Heart right ventricle (tissue), 16 donors: ENCODE measurements around the gene SPEG. TPM values are rescaled to one million over a fixed set of nuclear protein-coding genes. Genes with fewer than 3 reads are reported as not detected.

Experiments used
- ATAC-seq, 8 donors: fragments of 200-7000 bp; cut with Tn5 transposase; one replicate each; pipeline ENCODE4 v1.9.1; 2020; ENCODE audit warnings: mild to moderate bottlenecking in 8 of 8, moderate library complexity in 8 of 8, moderate number of reproducible peaks in 1 of 8
- DNase-seq, 2 donors: peaks; one replicate each; pipeline ENCODE4 v3.0.0-alpha.2; 2020
- H3K27ac ChIP-seq, 10 donors: fragments of 200-600 bp; sonication (generic) in 2 of 10; one replicate each; pipeline versions ENCODE4 v1.5.0 to v1.8.0; 2020 to 2022; ENCODE audit warnings: mild to moderate bottlenecking in 3 of 10
- H3K27me3 ChIP-seq, 7 donors: fragments of 200-600 bp; one replicate each; pipeline ENCODE4 v1.8.0; 2021 to 2022; ENCODE audit warnings: mild to moderate bottlenecking in 2 of 7
- H3K36me3 ChIP-seq, 9 donors: fragments of 200-600 bp; sonication (generic) in 1 of 9; one replicate each; pipeline versions ENCODE4 v1.5.0 to v1.8.0; 2020 to 2022; ENCODE audit warnings: mild to moderate bottlenecking in 2 of 9
- H3K4me1 ChIP-seq, 9 donors: fragments of 200-600 bp; sonication (generic) in 1 of 9; one replicate each; pipeline versions ENCODE4 v1.5.0 to v1.8.0; 2020 to 2022; ENCODE audit warnings: mild to moderate bottlenecking in 4 of 9
- H3K4me3 ChIP-seq, 10 donors: fragments of 200-600 bp; sonication (generic) in 2 of 10; one replicate each; pipeline versions ENCODE4 v1.5.0 to v1.8.0; 2020 to 2022; ENCODE audit warnings: mild to moderate bottlenecking in 7 of 10, moderate library complexity in 2 of 10
- H3K9me3 ChIP-seq, 11 donors: fragments of 200-600 bp in 10 of 11; sonication (generic) in 2 of 11; one replicate each; pipeline versions ENCODE4 v1.5.0 to v1.8.0; 2013 to 2022; ENCODE audit warnings: mild to moderate bottlenecking in 2 of 11, control low read depth in 1 of 11, moderate library complexity in 1 of 11
- CTCF ChIP-seq, 9 donors: fragments of 200-600 bp; sonication (generic) in 2 of 9; IDR thresholded peaks; one replicate each; pipeline versions ENCODE4 v1.5.0 to v1.8.0; 2021 to 2022; ENCODE audit warnings: antibody characterized with exemption in 9 of 9, mild to moderate bottlenecking in 5 of 9, moderate library complexity in 1 of 9
- WGBS, 2 donors: extraction: QIAGEN DNeasy Blood & Tissue Kit; methylation state at CpG; one replicate each; pipeline ENCODE4 v1.1.7; 2013; ENCODE audit warnings: inconsistent platforms in 1 of 2; 5-methylcytosine and 5-hydroxymethylcytosine counted together
- intact Hi-C, 10 donors: fragments of 100-400 bp; cut with DNase I; formaldehyde crosslinking; loops; one replicate each; pipeline versions ENCODE4 v1.11.1 to v1.14.2; 2022
- polyA plus RNA-seq, 2 donors: library from polyadenylated mRNA; stranded (reverse); fragments of 200-250 nt; gene quantifications; one replicate each; pipeline ENCODE4 v1.2.3, GENCODE V29; 2013
- total RNA-seq, 10 donors: library from RNA; stranded (reverse); fragmentation: NEBNext Ultra II Directional in 3 of 10; extraction: Animal tissue kit (Norgen Biotek cat#: 25700) in 3 of 10; gene quantifications; one replicate each; pipeline versions ENCODE4 v1.2.1 to v1.2.4, GENCODE V29; 2021 to 2023
- donor health status: Arrhythmogenic right ventricular cardiomyopathy.
- donor health status: ischemic (EF 13 %, LVEDD 7.1; RV severe dilation, severe dysfunction).
- donor health status: healthy with polysubstance abuse.
- donor health status: DM: no; HTN: yes; CAD: no.
- donor health status: DM: no; HTN: no; CAD: no.
- donor health status: ischemic (EF 25% LVEDD 6.9; RV normal size, moderate dysfunction).
- donor health status: ischemic (EF 25% LVEDD 5.7; RV mildly dilated, moderate dysfunction).
- donor health status: healthy.
- donor health status: DM: yes; HTN: yes; CAD: no.
- donor health status: Ischemic cardiomyopathy.
- donor health status: ischemic (EF 35%, LVEDD 5.7; RV mildly dilated, moderate dysfunction).
- donor health status: nonischemic (EF 11% LVEDD 7.7; RV severe dilation, severe dysfunction).
- donor health status: DM: yes; HTN: yes; CAD: no.
- donor health status: PGD.
- donor health status: ischemic (EF 29% LVEDD 5.4; RV normal size, mild dysfunction).
- donor health status: nonischemic (EF 23%, LVEDD 6.1; RV moderate dilation, normal function).

SPEG gene
- total and polyA plus RNA-seq, 12 donors: 62.9 to 151 (median 120) TPM

GRCh38 chr2:219471476-219472371 lies 37.1 kb downstream of the SPEG start:
- DNase-seq (no peak), ATAC-seq (no peak)
- peaks cover 0 to 35% (median 0%) of the 10 kb centered on the region in 9 donors for H3K36me3 ChIP-seq
- intact Hi-C loops: no loop called here
- H3K27ac ChIP-seq: peak overlapping the region in 4 of 10 donors; percentile 50 to 78 (median 60)
- no peaks in the 10 kb centered on the region for H3K27me3 ChIP-seq
- TF ChIP-seq CTCF (IDR thresholded peaks at IDR 0.05): no peak
- H3K9me3 ChIP-seq: no peaks in the 10 kb centered on the region
- 80 to 83% methylated on average over 22 of the region's 22 CpGs for WGBS, 2 donors
- no peak overlapping the region for H3K4me3 ChIP-seq
- H3K4me1 ChIP-seq: peaks cover 4 to 69% (median 20%) of the 10 kb centered on the region in 9 donors

- Histone ChIP-seq H3K36me3 (peaks cover 0 to 29% (median 0%) of the 10 kb centered on the region in 9 donors), H3K9me3 (no peaks in the 10 kb centered on the region), H3K27ac (peak overlapping the region in 1 of 10 donors; percentile 25), H3K27me3 (no peaks in the 10 kb centered on the region), H3K4me3 (no peak overlapping the region), H3K4me1 (peaks cover 4 to 69% (median 23%) of the 10 kb centered on the region in 9 donors)
- DNase-seq: no peak
- 79 to 85% methylated on average over 12 of the region's 12 CpGs for WGBS, 2 donors
- no peak for TF ChIP-seq CTCF (IDR thresholded peaks at IDR 0.05)
- no peak for ATAC-seq
- intact Hi-C loops: no loop called here
Observed at GRCh38 chr2:219472629-219473187, 38.1 kb downstream of the SPEG start.

GRCh38 chr2:219473511-219473910 lies 38.9 kb downstream of the SPEG start:
- Histone ChIP-seq H3K9me3 (no peaks in the 10 kb centered on the region), H3K4me3 (no peak overlapping the region), H3K27me3 (no peaks in the 10 kb centered on the region), H3K4me1 (peaks cover 4 to 66% (median 18%) of the 10 kb centered on the region in 9 donors), H3K36me3 (peaks cover 0 to 33% (median 0%) of the 10 kb centered on the region in 9 donors), H3K27ac (peak overlapping the region in 4 of 10 donors; percentile 13 to 47 (median 34))
- TF ChIP-seq CTCF (IDR thresholded peaks at IDR 0.05): no peak
- WGBS, 2 donors: 81% methylated on average over 18 of the region's 18 CpGs
- DNase-seq: no peak
- intact Hi-C loops: no loop called here
- no peak for ATAC-seq

GRCh38 chr2:219474285-219475060 lies 39.8 kb downstream of the SPEG start:
- TF ChIP-seq CTCF (IDR thresholded peaks at IDR 0.05): no peak
- peak overlapping the region in 6 of 10 donors; percentile 35 to 78 (median 57) for H3K27ac ChIP-seq
- no peak for ATAC-seq
- H3K4me1 ChIP-seq: peaks cover 0 to 56% (median 13%) of the 10 kb centered on the region in 9 donors
- no peak overlapping the region for H3K4me3 ChIP-seq
- no peaks in the 10 kb centered on the region for H3K9me3 ChIP-seq
- no peaks in the 10 kb centered on the region for H3K27me3 ChIP-seq
- intact Hi-C loops: loop anchor here in 8 of 10 donors (5.0 kb wide), 3 partner anchors 48 to 58 kb away; no protein-coding TSS in a partner anchor
- WGBS, 2 donors: 69 to 77% methylated on average over 11 of the region's 11 CpGs
- no peak for DNase-seq
- H3K36me3 ChIP-seq: peaks cover 0 to 38% (median 0%) of the 10 kb centered on the region in 9 donors
